ENCODE data around the gene DNM3. TPM values are rescaled to one million over a fixed set of nuclear protein-coding genes. Genes with fewer than 3 reads are reported as not detected.

Gene DNM3
- polyA plus RNA-seq, 3 donors: 0.15 TPM; not detected in 2

DNA sequence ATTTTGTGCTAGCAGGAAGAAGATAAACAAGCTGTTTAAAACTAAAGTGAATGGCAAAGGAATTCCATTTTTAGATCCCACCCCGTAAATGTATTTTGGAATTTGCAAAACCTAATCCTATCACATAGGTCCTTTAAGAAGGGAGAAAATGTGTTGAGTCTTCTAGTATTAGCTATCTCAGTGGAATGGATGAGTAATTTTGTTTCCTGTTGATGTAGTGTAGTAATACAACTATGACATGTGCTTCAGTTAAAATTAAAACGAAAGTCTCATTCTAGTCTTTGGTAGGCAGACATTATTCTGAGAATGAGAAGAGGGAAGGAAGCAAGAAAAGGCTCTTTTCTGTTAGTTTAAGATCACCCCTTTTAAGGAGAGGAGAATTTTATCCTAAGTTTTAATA lies 313.3 kb downstream of the DNM3 start:
- H3K27me3 Mint-ChIP-seq (ENCODE audit: low read depth in 3 of 3): no peaks in the 10 kb centered on the region
- intact Hi-C loops (cut with micrococcal nuclease): no loop called here
- H3K27ac ChIP-seq (ENCODE audit: low read depth in 1 of 2, low read length in 2 of 2): no peak overlapping the region

DNA sequence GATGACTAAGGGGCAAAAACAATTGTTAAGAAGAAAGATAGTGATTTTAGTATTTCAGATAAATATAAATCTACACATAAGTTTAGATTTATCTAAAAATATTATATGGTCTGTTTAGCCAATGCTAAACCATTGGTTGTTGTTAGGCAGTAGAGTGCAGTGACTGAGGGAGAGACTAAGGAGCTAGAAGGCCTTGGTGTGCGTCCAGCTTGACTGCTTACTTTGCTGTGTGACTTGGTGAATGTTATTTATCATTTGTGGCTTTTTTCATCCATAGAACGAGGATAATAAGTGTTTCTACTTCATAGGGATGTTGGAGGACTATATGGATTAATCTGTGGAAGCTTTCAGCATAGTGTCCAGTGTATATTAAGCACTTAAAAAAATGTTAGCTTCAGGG lies 314.5 kb downstream of the DNM3 start:
- TF ChIP-seq, protein P1, sequence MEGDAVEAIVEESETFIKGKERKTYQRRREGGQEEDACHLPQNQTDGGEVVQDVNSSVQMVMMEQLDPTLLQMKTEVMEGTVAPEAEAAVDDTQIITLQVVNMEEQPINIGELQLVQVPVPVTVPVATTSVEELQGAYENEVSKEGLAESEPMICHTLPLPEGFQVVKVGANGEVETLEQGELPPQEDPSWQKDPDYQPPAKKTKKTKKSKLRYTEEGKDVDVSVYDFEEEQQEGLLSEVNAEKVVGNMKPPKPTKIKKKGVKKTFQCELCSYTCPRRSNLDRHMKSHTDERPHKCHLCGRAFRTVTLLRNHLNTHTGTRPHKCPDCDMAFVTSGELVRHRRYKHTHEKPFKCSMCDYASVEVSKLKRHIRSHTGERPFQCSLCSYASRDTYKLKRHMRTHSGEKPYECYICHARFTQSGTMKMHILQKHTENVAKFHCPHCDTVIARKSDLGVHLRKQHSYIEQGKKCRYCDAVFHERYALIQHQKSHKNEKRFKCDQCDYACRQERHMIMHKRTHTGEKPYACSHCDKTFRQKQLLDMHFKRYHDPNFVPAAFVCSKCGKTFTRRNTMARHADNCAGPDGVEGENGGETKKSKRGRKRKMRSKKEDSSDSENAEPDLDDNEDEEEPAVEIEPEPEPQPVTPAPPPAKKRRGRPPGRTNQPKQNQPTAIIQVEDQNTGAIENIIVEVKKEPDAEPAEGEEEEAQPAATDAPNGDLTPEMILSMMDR (IDR thresholded peaks at IDR 0.05): no peak
- H3K4me2 ChIP-seq (replicated peaks; ENCODE audit: extremely low read depth, low read length, poor library complexity, severe bottlenecking): no peak overlapping the region
- H3K4me1 Mint-ChIP-seq: peaks cover 3% of the 10 kb centered on the region
- no peaks in the 10 kb centered on the region for H3K9me3 ChIP-seq (replicated peaks in 1 of 2; ENCODE audit: control insufficient read depth in 1 of 2, insufficient read depth in 1 of 2, low read length in 2 of 2)
- no peaks in the 10 kb centered on the region for H4K20me1 ChIP-seq (ENCODE audit: insufficient read depth, low read length)
- no peaks in the 10 kb centered on the region for H3K9me3 Mint-ChIP-seq
- no peak overlapping the region for H2AFZ ChIP-seq (ENCODE audit: insufficient read depth, low read depth, low read length, poor library complexity, severe bottlenecking)
- H3K9ac ChIP-seq (ENCODE audit: insufficient read depth, low read length, poor library complexity, severe bottlenecking): no peak overlapping the region
- WGBS (ENCODE audit: insufficient coverage): 100% methylated on average over 1 of the region's 2 CpGs
- H3K36me3 Mint-ChIP-seq: no peaks in the 10 kb centered on the region
- no peak overlapping the region for H3K4me3 ChIP-seq (replicated peaks in 1 of 3; ENCODE audit: low read depth in 2 of 3, low read length in 3 of 3)
- no peak overlapping the region for H3K27ac ChIP-seq (ENCODE audit: low read depth in 1 of 2, low read length in 2 of 2)
- DNase-seq: no peak
- H3K4me1 ChIP-seq (ENCODE audit: control insufficient read depth in 1 of 2, insufficient read depth in 2 of 2, low read length in 2 of 2): no peaks in the 10 kb centered on the region
- no peaks in the 10 kb centered on the region for H3K36me3 ChIP-seq (replicated peaks in 1 of 2; ENCODE audit: control insufficient read depth in 1 of 2, insufficient read depth in 2 of 2, low read length in 2 of 2)
- H3K79me2 ChIP-seq (ENCODE audit: insufficient read depth, low read length): no peaks in the 10 kb centered on the region
- no peaks in the 10 kb centered on the region for H3K27me3 Mint-ChIP-seq (ENCODE audit: low read depth in 3 of 3)
- intact Hi-C loops (cut with micrococcal nuclease): no loop called here
- H3K4me3 Mint-ChIP-seq: no peak overlapping the region
- no peaks in the 10 kb centered on the region for H3K27me3 ChIP-seq (ENCODE audit: control insufficient read depth in 2 of 2, insufficient read depth in 2 of 2, low read length in 2 of 2)
- H3K27ac Mint-ChIP-seq: no peak overlapping the region

More for the DNA sequence above, 313.3 kb downstream of the DNM3 start:
- Mint-ChIP-seq H3K4me1 (peaks cover 3% of the 10 kb centered on the region), H3K27ac (no peak overlapping the region), H3K9me3 (no peaks in the 10 kb centered on the region), H3K36me3 (no peaks in the 10 kb centered on the region), H3K4me3 (no peak overlapping the region)
- no peaks in the 10 kb centered on the region for H3K27me3 ChIP-seq (ENCODE audit: control insufficient read depth in 2 of 2, insufficient read depth in 2 of 2, low read length in 2 of 2)
- H3K36me3 ChIP-seq (replicated peaks in 1 of 2; ENCODE audit: control insufficient read depth in 1 of 2, insufficient read depth in 2 of 2, low read length in 2 of 2): no peaks in the 10 kb centered on the region
- H3K4me2 ChIP-seq (replicated peaks; ENCODE audit: extremely low read depth, low read length, poor library complexity, severe bottlenecking): no peak overlapping the region
- DNase-seq: no peak
- TF ChIP-seq, protein P1 (IDR thresholded peaks at IDR 0.05): no peak
- H3K4me3 ChIP-seq (replicated peaks in 1 of 3; ENCODE audit: low read depth in 2 of 3, low read length in 3 of 3): no peak overlapping the region
- H3K4me1 ChIP-seq (ENCODE audit: control insufficient read depth in 1 of 2, insufficient read depth in 2 of 2, low read length in 2 of 2): no peaks in the 10 kb centered on the region
- no peak overlapping the region for H3K9ac ChIP-seq (ENCODE audit: insufficient read depth, low read length, poor library complexity, severe bottlenecking)
- H4K20me1 ChIP-seq (ENCODE audit: insufficient read depth, low read length): no peaks in the 10 kb centered on the region
- no peaks in the 10 kb centered on the region for H3K79me2 ChIP-seq (ENCODE audit: insufficient read depth, low read length)
- H3K9me3 ChIP-seq (replicated peaks in 1 of 2; ENCODE audit: control insufficient read depth in 1 of 2, insufficient read depth in 1 of 2, low read length in 2 of 2): no peaks in the 10 kb centered on the region
- no CpG with 5 or more reads among the region's 2 CpGs for WGBS (ENCODE audit: insufficient coverage)
- no peak overlapping the region for H2AFZ ChIP-seq (ENCODE audit: insufficient read depth, low read depth, low read length, poor library complexity, severe bottlenecking)
